ENCODE measurements around the gene BCAS1.

Gene BCAS1

DNA sequence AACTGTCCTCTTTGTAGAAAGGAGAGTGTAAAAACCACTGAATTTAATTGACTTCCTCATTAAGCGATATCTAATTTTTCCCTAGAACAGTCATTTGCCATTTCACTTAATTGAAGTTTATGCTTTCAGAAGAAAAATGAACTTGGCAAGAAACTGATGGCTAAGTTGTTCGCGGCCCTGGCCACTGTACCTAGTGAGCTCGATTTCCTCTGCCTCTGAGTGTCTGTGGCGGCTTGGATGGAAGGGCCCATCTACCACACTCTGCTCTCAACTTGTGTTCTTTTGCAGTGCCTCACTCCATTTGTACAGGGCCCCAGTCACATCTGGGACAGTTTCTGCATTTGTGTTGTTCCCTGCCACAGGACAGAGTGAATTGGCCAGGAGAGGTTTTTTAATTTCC lies 102.9 kb downstream of the BCAS1 start:
- TF ChIP-seq, protein P1, sequence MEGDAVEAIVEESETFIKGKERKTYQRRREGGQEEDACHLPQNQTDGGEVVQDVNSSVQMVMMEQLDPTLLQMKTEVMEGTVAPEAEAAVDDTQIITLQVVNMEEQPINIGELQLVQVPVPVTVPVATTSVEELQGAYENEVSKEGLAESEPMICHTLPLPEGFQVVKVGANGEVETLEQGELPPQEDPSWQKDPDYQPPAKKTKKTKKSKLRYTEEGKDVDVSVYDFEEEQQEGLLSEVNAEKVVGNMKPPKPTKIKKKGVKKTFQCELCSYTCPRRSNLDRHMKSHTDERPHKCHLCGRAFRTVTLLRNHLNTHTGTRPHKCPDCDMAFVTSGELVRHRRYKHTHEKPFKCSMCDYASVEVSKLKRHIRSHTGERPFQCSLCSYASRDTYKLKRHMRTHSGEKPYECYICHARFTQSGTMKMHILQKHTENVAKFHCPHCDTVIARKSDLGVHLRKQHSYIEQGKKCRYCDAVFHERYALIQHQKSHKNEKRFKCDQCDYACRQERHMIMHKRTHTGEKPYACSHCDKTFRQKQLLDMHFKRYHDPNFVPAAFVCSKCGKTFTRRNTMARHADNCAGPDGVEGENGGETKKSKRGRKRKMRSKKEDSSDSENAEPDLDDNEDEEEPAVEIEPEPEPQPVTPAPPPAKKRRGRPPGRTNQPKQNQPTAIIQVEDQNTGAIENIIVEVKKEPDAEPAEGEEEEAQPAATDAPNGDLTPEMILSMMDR (conservative IDR thresholded peaks at IDR 0.05): no peak
- H3K27ac ChIP-seq: no peak overlapping the region

DNA sequence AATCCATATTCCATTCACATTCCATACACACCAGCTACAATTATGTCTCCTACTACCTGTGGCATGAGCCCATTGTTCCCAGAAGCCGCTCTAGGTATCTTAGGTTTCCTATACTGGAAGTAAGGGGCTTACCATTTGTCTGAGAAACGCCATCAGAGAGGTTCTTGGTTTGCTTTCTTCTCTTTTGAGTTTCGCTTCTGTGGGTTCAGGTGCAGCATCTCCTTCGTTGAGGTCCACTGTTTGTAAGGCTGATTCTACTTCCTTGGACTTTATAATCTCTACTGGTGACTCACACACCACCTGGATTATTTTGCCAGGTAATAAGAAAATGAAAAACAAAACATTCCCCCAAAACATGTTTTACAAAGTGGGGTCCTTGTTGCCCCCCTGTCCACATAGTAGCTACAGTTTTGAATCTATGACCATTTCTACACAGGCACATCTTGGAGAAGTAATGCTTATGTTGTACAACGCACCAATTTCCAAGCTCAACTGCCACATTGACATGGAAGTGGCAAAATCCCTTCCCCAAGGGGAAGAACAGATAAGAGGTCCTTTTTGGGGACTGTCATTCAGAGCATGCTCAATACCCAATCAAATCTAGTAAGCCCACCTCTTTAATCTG lies 103.5 kb downstream of the BCAS1 start:
- TF ChIP-seq, protein P1 (conservative IDR thresholded peaks at IDR 0.05): no peak
- no peak overlapping the region for H3K27ac ChIP-seq

DNA sequence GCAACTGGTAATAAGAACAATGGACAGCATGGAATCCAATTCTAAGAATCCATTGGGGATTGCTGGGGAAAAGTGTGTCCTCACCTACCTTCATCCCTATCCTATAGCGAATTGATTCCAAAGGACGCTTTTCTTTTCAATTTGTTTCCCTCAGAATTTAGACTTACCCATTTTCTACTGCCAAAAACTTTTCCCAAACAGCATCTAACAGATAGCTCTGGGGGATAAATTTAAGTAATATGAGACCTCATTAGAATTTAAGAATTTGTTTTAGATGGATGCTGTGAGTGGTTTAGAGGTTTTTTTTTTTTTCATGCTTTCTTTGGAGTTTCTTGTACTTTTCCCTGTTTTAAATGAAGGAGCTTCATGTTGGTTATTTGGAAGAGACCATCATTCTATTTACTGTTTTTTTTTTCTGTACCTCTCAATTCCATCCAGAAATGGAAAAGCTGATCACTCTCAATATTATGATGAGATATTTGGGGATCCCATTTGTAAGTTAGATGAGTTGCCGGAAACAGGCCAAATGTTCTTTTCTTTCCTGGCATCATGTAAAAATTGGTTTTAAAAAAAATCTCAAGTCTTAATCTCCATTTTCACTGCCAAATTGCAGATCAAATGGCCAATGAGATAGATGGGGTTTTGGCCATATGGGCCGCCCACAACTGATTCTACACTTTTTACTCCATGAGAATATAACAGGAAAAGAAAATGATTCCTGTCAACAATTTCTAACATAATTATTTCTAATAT lies 105.7 kb downstream of the BCAS1 start:
- no peak overlapping the region for H3K27ac ChIP-seq
- TF ChIP-seq, protein P1 (conservative IDR thresholded peaks at IDR 0.05): no peak

DNA sequence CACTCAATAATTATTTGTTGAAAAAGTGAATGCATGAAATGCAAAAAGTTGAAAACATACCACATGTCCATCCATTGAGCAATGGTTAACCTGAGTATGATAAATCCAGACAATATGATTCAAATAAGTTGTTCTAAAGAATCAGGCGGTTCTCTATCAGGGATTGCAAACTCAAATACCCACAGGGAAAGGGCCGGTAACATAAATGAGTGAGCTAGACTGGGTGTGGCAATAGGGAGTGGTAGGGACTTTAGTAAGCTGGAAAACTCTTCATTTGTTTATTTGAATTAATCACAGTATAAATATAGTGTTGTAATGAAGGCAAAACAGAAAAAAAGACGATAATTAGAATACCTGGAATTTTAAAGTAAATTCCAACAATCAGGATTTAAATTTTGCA lies 106.3 kb downstream of the BCAS1 start:
- TF ChIP-seq, protein P1 (conservative IDR thresholded peaks at IDR 0.05): no peak
- H3K27ac ChIP-seq: no peak overlapping the region

DNA sequence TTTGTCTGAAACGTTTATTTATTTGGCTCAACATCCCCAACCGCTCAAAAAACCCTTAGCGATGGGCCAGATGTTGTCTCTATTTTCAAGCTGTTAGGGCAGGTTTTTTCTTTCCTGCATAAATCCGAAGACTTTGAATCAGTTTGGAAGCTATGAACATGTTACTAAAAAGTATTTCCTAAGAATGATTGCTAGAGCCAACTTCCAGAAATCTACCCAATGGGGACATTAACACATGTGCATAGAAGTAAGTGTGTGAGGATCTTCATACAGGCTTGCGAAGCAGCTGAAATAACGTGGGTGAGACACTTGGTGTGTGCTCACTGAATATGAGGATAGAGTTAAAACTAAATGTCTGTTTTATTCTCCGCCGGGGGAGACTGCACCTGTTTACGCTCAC lies 106.8 kb downstream of the BCAS1 start:
- TF ChIP-seq, protein P1 (conservative IDR thresholded peaks at IDR 0.05): no peak
- no peak overlapping the region for H3K27ac ChIP-seq

DNA sequence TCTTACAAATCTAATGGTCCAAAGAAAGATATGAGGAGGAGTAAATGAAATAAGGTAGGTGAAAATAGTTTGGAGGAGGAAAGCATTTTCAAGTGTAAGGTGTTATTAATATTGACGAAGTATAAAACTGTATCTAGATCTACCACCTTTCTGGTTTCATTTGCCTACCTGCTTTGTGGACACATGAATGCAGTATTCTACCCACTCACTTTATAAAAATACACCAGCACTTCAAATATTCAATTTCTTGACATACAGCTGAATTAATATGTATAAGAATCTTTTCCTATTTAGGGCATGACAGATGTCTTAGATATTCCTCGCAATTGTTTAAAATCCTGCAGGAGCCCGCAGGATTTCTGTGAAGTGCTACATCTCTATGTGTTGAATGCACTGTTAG lies 108.0 kb downstream of the BCAS1 start:
- TF ChIP-seq, protein P1 (conservative IDR thresholded peaks at IDR 0.05): no peak
- no peak overlapping the region for H3K27ac ChIP-seq

DNA sequence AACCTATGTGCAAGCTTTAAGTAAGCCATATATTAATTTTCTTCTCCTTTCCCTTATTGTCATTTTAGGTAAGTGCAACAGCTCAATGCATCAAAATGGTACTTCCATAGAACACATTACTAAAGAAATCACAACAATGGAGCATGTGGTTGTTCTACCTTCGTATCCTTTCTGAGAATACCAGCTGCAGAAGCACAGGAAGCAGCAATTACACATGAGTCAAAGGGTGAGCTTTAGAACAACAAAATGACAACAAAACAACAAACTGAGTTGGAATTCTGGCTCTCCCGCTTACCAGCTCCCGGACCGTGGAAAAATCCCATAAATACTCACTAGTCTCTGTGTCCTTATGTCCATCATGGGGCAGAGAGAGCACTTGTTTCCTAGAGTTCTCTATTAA lies 108.9 kb downstream of the BCAS1 start:
- no peak overlapping the region for H3K27ac ChIP-seq
- TF ChIP-seq, protein P1 (conservative IDR thresholded peaks at IDR 0.05): no peak

Measured in VCaP (cell line).